K562 (cell line): ENCODE results near the gene NME4. TPM values are rescaled to one million over a fixed set of nuclear protein-coding genes. Genes with fewer than 3 reads are reported as not detected.

Experiments used
- GABPA ChIP-seq: fragments of 200-800 bp; sonication (Bioruptor generic); conservative IDR thresholded peaks from 2 replicates; pipeline ENCODE4 v1.6.1; 2016; ENCODE audit warnings: low read depth, missing genetic modification characterization, missing compliant biosample characterization
- GTF3C2 ChIP-seq: IDR thresholded peaks from 3 replicates; pipeline ENCODE4 v1.6.1; 2011; ENCODE audit warnings: borderline replicate concordance, mild to moderate bottlenecking, moderate library complexity; ENCODE audit not compliant: insufficient read length; ENCODE audit errors: extremely low read depth
- HMBOX1 ChIP-seq: sonication (generic); IDR thresholded peaks from 2 replicates; pipeline ENCODE4 v1.6.1; 2016
- IFI16 ChIP-seq: fragments of 250-450 bp; sonication (Bioruptor Pico); IDR thresholded peaks from 2 replicates; pipeline ENCODE4 v2.1.2; 2022; ENCODE audit warnings: mild to moderate bottlenecking, inconsistent platforms
- MECOM ChIP-seq: fragments of 250-450 bp; sonication (Bioruptor Pico); IDR thresholded peaks from 2 replicates; pipeline ENCODE4 v1.8.0; 2022; ENCODE audit warnings: inconsistent platforms
- MTF1 ChIP-seq: fragments of 250-450 bp; sonication (Bioruptor Pico); IDR thresholded peaks from 2 replicates; pipeline ENCODE4 v1.9.0; 2021; ENCODE audit warnings: moderate library complexity, mild to moderate bottlenecking, inconsistent platforms, borderline replicate concordance
- SRSF7 ChIP-seq: fragments of 200-400 bp; formaldehyde crosslinking; optimal IDR thresholded peaks from 2 replicates; pipeline ENCODE3; 2017; ENCODE audit warnings: mild to moderate bottlenecking, low read depth, low read length
- USF2 ChIP-seq: sonication (generic); formaldehyde crosslinking; IDR thresholded peaks from 2 replicates; pipeline ENCODE4 v1.5.0; 2020; ENCODE audit warnings: missing genetic modification reagents
- ZBTB11 ChIP-seq, 3 experiments: fragments of 200-800 bp in 1 of 3; fragments of 250-450 bp in 1 of 3; fragments of 450-650 bp in 1 of 3; sonication (Bioruptor Pico) in 1 of 3; sonication (Bioruptor generic) in 1 of 3; formaldehyde crosslinking in 1 of 3; IDR thresholded peaks; 2 replicates each; pipeline versions ENCODE4 v1.6.1 to v1.8.0; 2016 to 2022; ENCODE audit warnings: mild to moderate bottlenecking in 2 of 3, missing genetic modification characterization in 2 of 3, missing compliant biosample characterization in 1 of 3, moderate library complexity in 1 of 3
- ZNF143 ChIP-seq: sonication (generic); formaldehyde crosslinking; IDR thresholded peaks from 2 replicates; pipeline ENCODE4 v1.9.0; 2022; ENCODE audit warnings: mild to moderate bottlenecking, missing genetic modification reagents
- ZNF609 ChIP-seq: sonication (generic); formaldehyde crosslinking; IDR thresholded peaks from 2 replicates; pipeline ENCODE4 v1.8.1; 2023; ENCODE audit warnings: missing genetic modification reagents, mild to moderate bottlenecking, borderline replicate concordance
- polyA plus RNA-seq, 8 experiments: library from polyadenylated mRNA; depleted of rRNA in 4 of 8; stranded (reverse) in 5 of 8; unstranded in 3 of 8; fragments of >200 nt; fragmentation: Nextera tagmentation in 2 of 8; fragmentation: Illumina TruSeq in 1 of 8; extraction: Ambion mirVana in 2 of 8; extraction: Trizol in 1 of 8; gene quantifications; 2 replicates each; pipeline versions ENCODE4 v1.2.1 to v1.2.3, GENCODE V29; 2011 to 2014; ENCODE audit warnings: inconsistent platforms in 1 of 8, missing spikeins in 1 of 8
- total RNA-seq, 7 experiments: library from RNA; depleted of rRNA in 6 of 7; stranded (reverse); fragments of >200 nt in 6 of 7; fragmentation: Illumina TruSeq in 2 of 7; extraction: Trizol in 2 of 7; gene quantifications; 2 replicates each; pipeline versions ENCODE4 v1.2.1 to v1.2.3, GENCODE V29; 2011 to 2021; ENCODE audit warnings: low replicate concordance in 1 of 7

Gene NME4
- total and polyA plus RNA-seq, 9 of the 15 experiments (the other 6 are each of a cell fraction or from before 2014, with no cell fraction given): 15.4 to 264 (median 139) TPM

- TF ChIP-seq MTF1 (CRISPR knock-in tag) (no peak), ZNF143 (CRISPR knock-in tag) (no peak), GABPA (tag) (peak; percentile 88), USF2 (peak; percentile 75), SRSF7 (no peak), GTF3C2 (no peak), ZBTB11 (CRISPR knock-in tag; IDR thresholded peaks at IDR 0.05) (peak in 1 of 3 experiments; percentile 94; a peak in 2 of 6 replicates), MECOM (CRISPR knock-in tag) (no peak), IFI16 (CRISPR knock-in tag) (no peak), HMBOX1 (no peak), ZNF609 (CRISPR knock-in tag) (no peak)
Observed at GRCh38 chr16:381789-382717, 14.9 kb upstream of the NME4 start, which contains the start of gene PGAP6 (continued).
